SU-DHL-6 (cell line): ENCODE data around the gene LIN52.

ENCODE experiments used
- H2AFZ ChIP-seq: fragments of 200-600 bp; sonication (generic); 2 replicates; pipeline ENCODE4 v1.6.1; 2014; ENCODE audit warnings: low read depth, mild to moderate bottlenecking, moderate library complexity, mixed read lengths, antibody characterized with exemption, low read length; ENCODE audit not compliant: severe bottlenecking
- H3F3A ChIP-seq: fragments of 200-600 bp; shearing (Covaris generic); 2 replicates; pipeline ENCODE4 v1.6.0; 2016; ENCODE audit warnings: antibody characterized with exemption, mild to moderate bottlenecking; ENCODE audit not compliant: insufficient read depth
- H3K27ac ChIP-seq: fragments of 200-600 bp; sonication (generic); 2 replicates; pipeline ENCODE4 v1.5.1; 2016; ENCODE audit warnings: low read depth, mild to moderate bottlenecking, low read length, moderate library complexity, mixed read lengths
- H3K27me3 ChIP-seq: fragments of 200-600 bp; sonication (generic), shearing (Covaris generic); 2 replicates; pipeline ENCODE4 v1.6.0; 2014; ENCODE audit warnings: mild to moderate bottlenecking, low read length
- H3K36me3 ChIP-seq: fragments of 200-600 bp; sonication (generic); 2 replicates; pipeline ENCODE4 v1.6.1; 2014; ENCODE audit warnings: mild to moderate bottlenecking, low read length, mixed read lengths
- H3K4me2 ChIP-seq: fragments of 300-600, 200-600 bp; shearing (Covaris generic), sonication (generic); 2 replicates; pipeline ENCODE4 v1.6.0; 2014; ENCODE audit warnings: low read length, low read depth, mild to moderate bottlenecking; ENCODE audit not compliant: poor library complexity, severe bottlenecking
- H3K4me3 ChIP-seq: fragments of 200-600 bp; sonication (generic); 2 replicates; pipeline ENCODE4 v1.5.1; 2014; ENCODE audit warnings: antibody characterized with exemption, low read length, mild to moderate bottlenecking, mixed read lengths; ENCODE audit not compliant: insufficient read depth, poor library complexity, severe bottlenecking
- H3K79me2 ChIP-seq: fragments of 200-600 bp; sonication (generic); 2 replicates; pipeline ENCODE4 v1.6.1; 2014; ENCODE audit warnings: mild to moderate bottlenecking, low read length, moderate library complexity; ENCODE audit not compliant: insufficient read depth
- H3K9ac ChIP-seq: fragments of 200-600 bp; sonication (generic); 2 replicates; pipeline ENCODE4 v1.7.0; 2014; ENCODE audit warnings: mild to moderate bottlenecking, low read length
- H3K9me2 ChIP-seq: fragments of 200-600 bp; sonication (generic); replicated peaks from 2 replicates; pipeline ENCODE4 v1.6.1; 2014; ENCODE audit warnings: low read length; ENCODE audit not compliant: insufficient read depth
- H3K9me3 ChIP-seq: fragments of 200-600 bp; sonication (generic); 2 replicates; pipeline ENCODE4 v1.6.1; 2014; ENCODE audit warnings: low read length, mixed read lengths; ENCODE audit not compliant: insufficient read depth
- H4K20me1 ChIP-seq: fragments of 200-600 bp; sonication (generic); 2 replicates; pipeline ENCODE4 v1.6.1; 2014; ENCODE audit warnings: low read depth, mild to moderate bottlenecking, antibody characterized with exemption, low read length, moderate library complexity, mixed read lengths
- CTCF ChIP-seq: fragments of 200-600 bp; sonication (generic); IDR thresholded peaks from one replicate; pipeline ENCODE4 v1.5.1; 2017; ENCODE audit warnings: antibody characterized with exemption, mild to moderate bottlenecking, low read length, moderate library complexity; ENCODE audit not compliant: insufficient read depth, poor library complexity, severe bottlenecking
- EZH2phosphoT487 ChIP-seq: fragments of 200-600 bp; sonication (generic), shearing (Covaris generic); conservative IDR thresholded peaks from 2 replicates; pipeline ENCODE4 v1.6.1; 2018; ENCODE audit warnings: mild to moderate bottlenecking, antibody characterized with exemption, low read length, moderate library complexity, mixed read lengths

LIN52 gene

GRCh38 chr14:74089251-74090020 lies 4.7 kb downstream of the LIN52 start:
- TF ChIP-seq EZH2phosphoT487 (no peak), CTCF (no peak)
- no peaks in the 10 kb centered on the region for H3K27me3 ChIP-seq
- H3F3A ChIP-seq: peaks cover 4% of the 10 kb centered on the region
- no peak overlapping the region for H2AFZ ChIP-seq
- H3K27ac ChIP-seq: no peak overlapping the region
- no peak overlapping the region for H3K4me2 ChIP-seq
- no peaks in the 10 kb centered on the region for H3K9me3 ChIP-seq
- H3K79me2 ChIP-seq: peaks cover 37% of the 10 kb centered on the region
- no peaks in the 10 kb centered on the region for H3K9me2 ChIP-seq
- H4K20me1 ChIP-seq: no peaks in the 10 kb centered on the region
- H3K36me3 ChIP-seq: no peaks in the 10 kb centered on the region
- no peak overlapping the region for H3K9ac ChIP-seq
- no peak overlapping the region for H3K4me3 ChIP-seq

- H2AFZ ChIP-seq: no peak overlapping the region
- H3K27me3 ChIP-seq: no peaks in the 10 kb centered on the region
- no peaks in the 10 kb centered on the region for H3K9me3 ChIP-seq
- peaks cover 11% of the 10 kb centered on the region for H3K36me3 ChIP-seq
- H3K4me2 ChIP-seq: no peak overlapping the region
- H4K20me1 ChIP-seq: no peaks in the 10 kb centered on the region
- no peak overlapping the region for H3K9ac ChIP-seq
- H3F3A ChIP-seq: peaks cover 10% of the 10 kb centered on the region
- H3K9me2 ChIP-seq: no peaks in the 10 kb centered on the region
- no peak overlapping the region for H3K27ac ChIP-seq
- H3K79me2 ChIP-seq: no peaks in the 10 kb centered on the region
- no peak overlapping the region for H3K4me3 ChIP-seq
- TF ChIP-seq CTCF (no peak), EZH2phosphoT487 (no peak)
These were observed 20.6 kb downstream of the LIN52 start for GRCh38 chr14:74105381-74105780.

- no peak for TF ChIP-seq EZH2phosphoT487
- TF ChIP-seq CTCF: no peak
- Histone ChIP-seq H3K27ac (no peak overlapping the region), H3K4me3 (no peak overlapping the region), H3K79me2 (no peaks in the 10 kb centered on the region), H3K36me3 (peaks cover 4% of the 10 kb centered on the region; the same call in 1 of the 2 replicates), H4K20me1 (no peaks in the 10 kb centered on the region), H3K9me2 (no peaks in the 10 kb centered on the region), H3K9me3 (no peaks in the 10 kb centered on the region), H3K9ac (no peak overlapping the region), H3K27me3 (no peaks in the 10 kb centered on the region), H3F3A (peaks cover 6% of the 10 kb centered on the region; the same call in 1 of the 2 replicates), H2AFZ (no peak overlapping the region), H3K4me2 (no peak overlapping the region)
These were observed 24.6 kb downstream of the LIN52 start for GRCh38 chr14:74109369-74109768.
